HG03064 (cell line): ENCODE data around the gene BEND3.
"Not testable (repeated sequence)": the region's sequence is repeated elsewhere in the genome, so short reads cannot be mapped to it uniquely, and the experiment has no call there.

ENCODE experiments used
- ATAC-seq: cut with Tn5 transposase; IDR thresholded peaks from one replicate; pipeline ENCODE4 v1.9.1; 2021; ENCODE audit warnings: low read depth; ENCODE audit not compliant: unreplicated experiment

The BEND3 gene

GRCh38 chr6:107114926-107115694 is at the start of gene BEND3:
Gene BEND3 (minus strand): TSS chr6:107115515. CDS start chr6:107099285, 16,230 bp downstream.
- peak; percentile 29 for ATAC-seq

- ATAC-seq, result not testable (repeated sequence)
These were observed 49.0 kb upstream of the BEND3 start for GRCh38 chr6:107164299-107164698.

GRCh38 chr6:107161521-107161920 is 46.2 kb upstream of the BEND3 start:
- ATAC-seq, result no peak

GRCh38 chr6:107156617-107157016 is 41.3 kb upstream of the BEND3 start:
- no peak for ATAC-seq

- ATAC-seq, result no peak
These were observed 39.5 kb upstream of the BEND3 start for GRCh38 chr6:107154801-107155160.

GRCh38 chr6:107154131-107154800 is 39.0 kb upstream of the BEND3 start:
- ATAC-seq, result no peak

- no peak for ATAC-seq
These were observed 37.5 kb upstream of the BEND3 start for GRCh38 chr6:107152638-107153430.

GRCh38 chr6:107144666-107145065 is 29.4 kb upstream of the BEND3 start:
- ATAC-seq, result no peak

- no peak for ATAC-seq
These were observed 28.7 kb upstream of the BEND3 start for GRCh38 chr6:107144014-107144413.

- ATAC-seq, result no peak
These were observed 25.3 kb upstream of the BEND3 start for GRCh38 chr6:107140581-107140980.

GRCh38 chr6:107136324-107136723 is 21.0 kb upstream of the BEND3 start:
- not testable (repeated sequence) for ATAC-seq

- ATAC-seq, result not testable (repeated sequence)
These were observed 19.8 kb upstream of the BEND3 start for GRCh38 chr6:107135048-107135680.

- ATAC-seq, result no peak
These were observed 17.1 kb upstream of the BEND3 start for GRCh38 chr6:107132330-107132954.

- ATAC-seq, result no peak
These were observed 14.1 kb upstream of the BEND3 start for GRCh38 chr6:107129370-107129925.

- no peak for ATAC-seq
These were observed 13.3 kb upstream of the BEND3 start for GRCh38 chr6:107128577-107128976.

GRCh38 chr6:107128175-107128574 is 12.9 kb upstream of the BEND3 start:
- no peak for ATAC-seq

GRCh38 chr6:107125771-107126170 is 10.5 kb upstream of the BEND3 start:
- ATAC-seq, result no peak

GRCh38 chr6:107124934-107125348 is 9.6 kb upstream of the BEND3 start:
- ATAC-seq, result peak; percentile 80

- no peak for ATAC-seq
These were observed 8.2 kb upstream of the BEND3 start for GRCh38 chr6:107123501-107123900.

GRCh38 chr6:107122748-107123147 is 7.4 kb upstream of the BEND3 start:
- ATAC-seq, result no peak
